Rectal smooth muscle tissue (tissue), 1 donor: ENCODE measurements around the gene OSBPL6.

Experiments
- H3K27ac ChIP-seq: one replicate; pipeline ENCODE4 v1.7.0; 2013; ENCODE audit warnings: low read depth, low read length, inconsistent platforms
- H3K27me3 ChIP-seq: one replicate; pipeline ENCODE4 v1.7.0; 2013; ENCODE audit warnings: low read length; ENCODE audit not compliant: control insufficient read depth, insufficient read depth
- H3K36me3 ChIP-seq: one replicate; pipeline ENCODE4 v1.7.0; 2013; ENCODE audit warnings: low read length; ENCODE audit not compliant: control insufficient read depth, insufficient read depth
- H3K4me1 ChIP-seq: one replicate; pipeline ENCODE4 v1.7.0; 2013; ENCODE audit warnings: low read length; ENCODE audit not compliant: control insufficient read depth, insufficient read depth
- H3K4me3 ChIP-seq: one replicate; pipeline ENCODE4 v1.7.0; 2013; ENCODE audit warnings: low read length
- H3K9ac ChIP-seq: one replicate; pipeline ENCODE4 v1.7.0; 2013; ENCODE audit warnings: low read length

OSBPL6 gene

DNA sequence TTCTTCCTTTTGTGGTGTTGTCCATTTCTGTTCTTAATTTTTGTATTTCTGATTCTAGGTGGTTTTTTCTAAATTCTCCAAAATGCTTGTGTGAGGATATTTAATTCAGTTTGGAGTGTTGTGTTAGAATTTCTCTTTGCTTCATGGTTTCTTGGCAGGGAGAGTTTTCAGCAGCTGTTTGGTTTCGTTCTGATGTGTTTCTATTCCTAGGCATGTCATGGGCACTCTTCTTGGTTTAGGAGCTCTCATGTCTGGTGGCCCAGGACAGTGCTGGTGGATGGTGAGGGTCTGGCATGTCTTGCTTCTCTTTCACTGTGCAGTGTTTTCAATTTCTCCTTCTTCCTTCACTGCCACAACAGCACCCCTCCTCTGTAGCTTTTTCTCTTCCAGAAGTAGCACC is 52.9 kb downstream of the OSBPL6 start:
- Histone ChIP-seq H3K36me3 (no peaks in the 10 kb centered on the region), H3K9ac (no peak overlapping the region), H3K27ac (no peak overlapping the region)

DNA sequence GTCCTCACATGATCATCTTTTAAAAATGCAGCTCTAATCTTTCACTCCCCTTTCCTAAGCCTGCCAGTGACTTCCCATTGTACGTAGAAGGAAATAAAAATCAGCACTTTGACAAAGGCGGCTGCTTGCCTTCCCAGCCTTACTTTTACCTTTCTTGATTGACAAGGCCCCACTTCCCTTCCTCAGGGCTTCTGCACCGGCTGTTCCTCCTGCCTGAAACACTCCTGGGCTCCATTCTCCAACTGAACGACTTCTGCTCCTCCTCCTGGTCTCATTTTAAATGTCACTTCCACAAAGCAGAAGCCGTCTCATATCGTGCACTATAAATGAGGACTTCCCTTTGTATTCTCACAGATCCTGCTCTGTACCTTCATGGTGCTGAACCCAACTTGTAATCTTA is 56.1 kb downstream of the OSBPL6 start:
- Histone ChIP-seq H3K9ac (no peak overlapping the region), H3K27ac (no peak overlapping the region), H3K36me3 (no peaks in the 10 kb centered on the region), H3K4me1 (no peaks in the 10 kb centered on the region), H3K4me3 (no peak overlapping the region), H3K27me3 (no peaks in the 10 kb centered on the region)

More for the DNA sequence above, 52.9 kb downstream of the OSBPL6 start:
- H3K27me3 ChIP-seq: no peaks in the 10 kb centered on the region
- H3K4me3 ChIP-seq: no peak overlapping the region
- no peaks in the 10 kb centered on the region for H3K4me1 ChIP-seq

DNA sequence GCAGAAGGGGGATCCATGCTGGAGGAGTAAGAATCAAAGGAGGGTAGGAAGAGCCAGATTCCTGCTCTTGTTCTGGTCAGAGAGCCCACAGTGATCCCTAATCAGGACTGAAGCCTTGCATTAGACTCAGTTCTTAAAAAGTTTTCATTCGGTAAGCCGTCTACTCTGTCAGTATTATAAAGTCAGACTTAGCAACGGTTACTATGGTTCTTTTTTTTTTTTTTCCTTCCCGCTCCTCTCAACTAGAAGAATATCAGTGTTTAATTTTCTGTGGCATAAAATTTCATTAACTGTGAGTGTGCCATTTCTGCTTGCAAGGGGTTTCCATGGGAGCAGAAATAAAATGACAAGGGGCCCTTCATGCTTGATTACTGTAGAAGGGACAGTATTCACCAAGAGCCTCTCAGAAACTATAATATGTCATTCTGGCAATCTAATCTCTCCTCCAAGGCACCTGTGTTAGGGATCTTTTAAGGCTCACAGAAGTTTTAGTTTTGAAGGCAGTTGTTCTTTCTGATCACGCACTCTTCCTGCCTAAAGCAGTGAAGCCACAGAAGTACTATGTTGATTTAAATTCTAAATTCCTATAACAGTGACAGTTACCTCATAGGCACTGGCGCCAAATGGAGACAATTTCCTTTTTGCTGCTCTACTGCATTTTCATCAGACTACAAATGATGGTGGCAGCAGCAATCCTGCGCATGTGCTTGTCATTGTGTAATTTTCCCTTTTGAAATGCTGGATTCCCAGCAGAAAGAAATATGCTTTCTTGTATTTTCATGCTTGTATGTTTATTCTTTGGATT is 57.0 kb downstream of the OSBPL6 start:
- Histone ChIP-seq H3K4me1 (no peaks in the 10 kb centered on the region), H3K27ac (no peak overlapping the region), H3K36me3 (no peaks in the 10 kb centered on the region), H3K4me3 (no peak overlapping the region), H3K27me3 (no peaks in the 10 kb centered on the region), H3K9ac (no peak overlapping the region)

DNA sequence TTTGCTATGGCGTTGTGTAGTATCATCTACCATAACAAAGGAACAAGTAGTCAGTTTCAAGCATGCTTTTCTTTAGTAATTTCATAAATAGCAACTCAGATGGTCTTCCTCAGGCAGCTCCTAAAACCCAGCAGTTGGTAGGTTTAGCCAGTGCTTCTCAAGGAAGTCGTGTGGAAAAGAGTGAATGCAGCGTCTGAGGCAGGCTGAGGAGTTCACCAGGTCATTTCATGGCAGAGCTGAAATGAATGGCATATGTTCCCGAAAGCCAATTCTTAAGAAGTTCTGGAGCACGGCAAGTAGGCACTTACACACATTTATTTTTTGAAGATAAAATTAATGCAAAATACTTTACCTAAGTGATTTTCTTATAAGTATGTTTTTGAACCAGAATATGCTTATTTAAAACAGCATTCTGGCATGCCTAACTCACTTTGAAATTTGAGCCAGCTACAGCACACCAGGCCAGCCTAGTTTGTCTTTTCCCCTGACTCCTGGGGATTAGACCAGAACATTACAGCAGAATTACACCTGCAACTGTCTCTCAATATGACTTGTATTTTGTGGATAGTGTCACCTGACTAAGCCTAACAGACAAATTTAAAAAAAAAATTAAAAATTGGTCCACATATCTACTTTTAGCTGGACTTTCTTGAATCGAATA is 62.2 kb downstream of the OSBPL6 start:
- Histone ChIP-seq H3K27me3 (no peaks in the 10 kb centered on the region), H3K9ac (no peak overlapping the region), H3K4me3 (no peak overlapping the region), H3K36me3 (no peaks in the 10 kb centered on the region), H3K27ac (no peak overlapping the region), H3K4me1 (no peaks in the 10 kb centered on the region)

DNA sequence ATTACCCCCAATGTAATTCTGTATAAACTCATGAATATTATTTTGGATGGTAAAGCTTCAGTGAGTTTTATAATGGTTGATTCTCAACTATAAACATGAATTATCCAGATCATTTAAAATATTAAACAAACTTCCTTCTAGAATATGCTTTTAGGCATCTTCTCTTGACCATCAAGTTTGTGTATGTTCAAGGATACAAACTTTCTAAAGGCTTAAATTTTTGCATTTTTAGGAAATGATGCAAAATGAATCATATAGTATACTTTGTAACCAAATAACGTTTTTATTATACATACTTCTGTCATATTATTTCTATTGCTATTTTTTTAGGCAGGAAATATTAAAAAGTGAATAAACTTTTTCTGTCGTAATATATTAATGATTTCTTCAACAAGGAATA is 62.8 kb downstream of the OSBPL6 start:
- Histone ChIP-seq H3K4me3 (no peak overlapping the region), H3K4me1 (no peaks in the 10 kb centered on the region), H3K36me3 (no peaks in the 10 kb centered on the region), H3K27me3 (no peaks in the 10 kb centered on the region), H3K9ac (no peak overlapping the region), H3K27ac (no peak overlapping the region)

DNA sequence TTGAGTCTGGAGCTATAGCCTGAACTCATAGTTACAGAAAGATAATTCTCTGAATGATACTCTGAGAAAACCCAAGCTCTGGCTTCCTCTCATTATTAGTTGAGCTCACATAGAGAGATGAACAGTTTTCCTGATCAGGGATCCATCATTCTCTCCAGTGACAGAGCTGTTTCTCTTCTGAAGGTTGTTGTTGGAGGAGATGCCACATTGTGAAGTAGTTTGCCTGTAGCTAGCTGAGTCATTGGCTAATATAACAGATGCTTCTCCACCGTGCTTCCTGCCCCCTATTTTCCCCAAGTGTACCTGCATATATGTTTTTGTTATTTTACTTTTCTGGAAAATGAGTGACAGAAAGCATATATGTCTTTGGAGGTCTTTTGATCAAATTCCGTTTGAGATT is 64.6 kb downstream of the OSBPL6 start:
- no peak overlapping the region for H3K9ac ChIP-seq
- no peaks in the 10 kb centered on the region for H3K36me3 ChIP-seq
- no peak overlapping the region for H3K4me3 ChIP-seq
- H3K27me3 ChIP-seq: no peaks in the 10 kb centered on the region
- H3K4me1 ChIP-seq: no peaks in the 10 kb centered on the region
- H3K27ac ChIP-seq: no peak overlapping the region

DNA sequence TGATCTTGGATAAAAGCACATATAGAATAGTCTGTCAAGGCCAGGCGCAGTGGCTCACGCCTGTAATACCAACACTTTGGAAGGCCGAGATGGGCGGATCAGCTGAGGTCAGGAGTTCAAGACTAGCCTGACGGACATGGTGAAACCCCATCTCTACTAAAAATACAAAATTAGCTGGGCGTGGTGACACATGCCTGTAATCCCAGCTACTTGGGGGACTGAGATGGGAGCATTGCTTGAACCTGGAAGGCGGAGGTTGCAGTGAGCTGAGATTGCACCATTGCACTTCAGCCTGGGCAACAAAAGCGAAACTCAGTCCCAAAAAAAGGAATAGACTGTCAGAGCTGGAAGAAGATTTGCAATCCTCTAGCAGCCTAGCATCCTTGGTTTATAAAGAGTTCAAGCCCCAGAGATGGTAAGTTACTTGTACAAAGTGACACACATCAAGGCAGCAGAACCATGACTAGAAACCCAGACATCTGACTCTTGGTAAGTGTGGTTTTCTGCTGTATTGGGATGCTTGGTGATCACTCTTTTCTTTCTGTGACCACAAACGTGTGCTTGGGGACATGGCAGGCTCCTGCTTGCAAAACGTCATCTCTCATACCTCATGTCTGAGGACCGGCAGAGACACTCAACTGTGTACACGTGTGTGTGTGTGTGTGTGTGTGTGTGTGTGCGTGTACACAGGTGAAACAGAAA is 69.0 kb downstream of the OSBPL6 start:
- no peak overlapping the region for H3K4me3 ChIP-seq

DNA sequence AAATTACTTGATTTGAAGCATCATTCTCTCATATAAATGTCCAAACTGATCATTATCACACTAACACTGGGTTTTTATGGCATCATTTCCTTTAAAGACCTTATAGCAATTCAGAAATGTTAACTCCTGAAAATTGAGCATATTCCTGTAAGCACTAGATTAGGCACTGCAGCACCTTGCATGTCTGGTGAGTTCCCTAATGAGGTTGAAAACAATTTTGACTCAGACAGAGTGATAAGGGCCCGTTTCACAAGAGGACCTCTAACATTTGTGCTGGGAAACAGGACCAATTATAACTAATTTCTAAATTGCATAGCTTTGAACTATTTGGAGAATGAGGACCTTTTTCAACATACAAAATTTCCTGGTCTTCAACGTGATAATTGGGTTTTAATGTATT is 69.9 kb downstream of the OSBPL6 start:
- no peak overlapping the region for H3K27ac ChIP-seq
- H3K4me1 ChIP-seq: no peaks in the 10 kb centered on the region
- no peaks in the 10 kb centered on the region for H3K27me3 ChIP-seq
- H3K9ac ChIP-seq: no peak overlapping the region
- no peaks in the 10 kb centered on the region for H3K36me3 ChIP-seq
- no peak overlapping the region for H3K4me3 ChIP-seq

More for the DNA sequence above, 69.0 kb downstream of the OSBPL6 start:
- no peaks in the 10 kb centered on the region for H3K27me3 ChIP-seq
- no peaks in the 10 kb centered on the region for H3K36me3 ChIP-seq
- no peak overlapping the region for H3K9ac ChIP-seq
- no peak overlapping the region for H3K27ac ChIP-seq
- H3K4me1 ChIP-seq: no peaks in the 10 kb centered on the region

DNA sequence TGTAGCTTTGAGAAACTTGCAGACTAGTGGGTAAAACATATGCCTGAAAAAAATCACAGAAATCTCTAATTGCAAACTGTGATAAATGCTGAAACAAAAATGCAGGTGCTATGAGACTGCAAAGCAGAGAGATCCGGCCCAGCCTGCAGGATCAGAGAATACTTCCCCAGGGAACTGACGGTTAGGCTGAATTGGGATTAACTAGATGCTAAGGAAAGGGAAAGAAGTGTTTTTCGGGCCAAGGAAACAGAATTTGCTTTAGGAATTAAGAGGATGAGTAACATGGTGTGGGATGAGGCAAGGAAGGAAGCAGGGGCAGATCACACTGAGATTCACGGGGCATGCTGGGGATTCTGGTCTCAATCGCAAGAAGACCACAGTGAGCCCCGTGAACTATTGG is 71.5 kb downstream of the OSBPL6 start:
- Histone ChIP-seq H3K4me1 (no peaks in the 10 kb centered on the region), H3K36me3 (no peaks in the 10 kb centered on the region), H3K9ac (no peak overlapping the region), H3K27me3 (no peaks in the 10 kb centered on the region), H3K27ac (no peak overlapping the region), H3K4me3 (no peak overlapping the region)

DNA sequence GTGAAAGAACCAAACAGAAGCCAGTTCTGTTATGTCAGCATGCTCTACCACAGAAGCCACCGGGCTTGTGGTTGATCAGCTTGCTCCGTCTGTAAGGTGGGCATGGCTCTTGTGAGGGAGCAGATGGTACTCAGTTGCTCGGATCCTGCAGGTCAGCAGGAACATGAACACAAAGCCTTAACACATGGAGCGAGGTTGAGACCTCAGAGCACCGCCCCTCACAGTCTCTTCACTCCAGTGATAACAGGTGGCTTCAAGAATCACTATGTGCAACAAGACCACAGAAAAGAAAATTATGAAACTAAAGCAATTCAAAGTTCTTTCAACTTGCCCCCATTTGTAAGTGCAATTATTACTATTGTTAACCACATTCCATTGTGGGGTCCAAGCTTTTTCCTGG is 72.1 kb downstream of the OSBPL6 start:
- no peaks in the 10 kb centered on the region for H3K36me3 ChIP-seq
- no peak overlapping the region for H3K9ac ChIP-seq
- no peak overlapping the region for H3K4me3 ChIP-seq
- H3K27me3 ChIP-seq: no peaks in the 10 kb centered on the region
- H3K4me1 ChIP-seq: no peaks in the 10 kb centered on the region
- no peak overlapping the region for H3K27ac ChIP-seq

DNA sequence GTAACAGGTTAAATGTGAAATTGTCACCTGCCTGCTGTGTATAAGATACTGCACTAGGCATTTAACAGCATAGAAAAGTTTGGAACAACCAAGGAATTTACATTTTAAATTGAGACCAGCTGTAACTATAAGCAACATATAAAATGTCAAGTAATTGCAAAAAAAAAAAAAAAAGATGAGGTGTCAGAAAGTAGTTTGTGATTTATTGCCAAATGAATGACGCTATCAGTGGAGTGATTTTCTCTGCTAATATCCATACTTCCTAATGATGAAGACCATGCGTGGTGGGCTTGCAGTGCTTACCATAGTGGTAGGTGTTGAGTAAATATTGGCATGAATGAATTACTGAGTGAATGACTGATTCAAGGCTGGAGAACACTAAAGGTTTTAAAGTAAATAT is 73.3 kb downstream of the OSBPL6 start:
- Histone ChIP-seq H3K27me3 (no peaks in the 10 kb centered on the region), H3K4me3 (no peak overlapping the region), H3K36me3 (no peaks in the 10 kb centered on the region), H3K27ac (no peak overlapping the region), H3K4me1 (peaks cover 3% of the 10 kb centered on the region), H3K9ac (no peak overlapping the region)

DNA sequence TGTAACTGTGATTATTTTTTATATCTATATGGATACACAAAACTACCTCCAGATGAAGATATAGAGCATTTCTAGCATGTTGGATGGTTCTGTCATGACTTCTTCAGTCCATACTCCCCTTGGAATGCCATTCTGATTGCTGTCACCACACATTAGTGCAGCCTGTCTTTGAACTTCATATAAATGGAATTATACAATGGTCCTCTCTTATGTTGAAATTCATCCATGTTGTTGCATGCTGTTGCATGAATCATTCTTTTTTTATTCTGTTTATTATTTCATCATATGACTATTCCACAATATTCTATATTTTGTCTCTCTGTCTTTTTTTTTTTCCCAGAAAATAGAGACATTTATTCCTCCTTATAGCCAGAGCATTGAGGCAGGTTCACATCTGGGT is 74.1 kb downstream of the OSBPL6 start:
- Histone ChIP-seq H3K4me3 (no peak overlapping the region), H3K27me3 (no peaks in the 10 kb centered on the region), H3K9ac (no peak overlapping the region), H3K27ac (no peak overlapping the region), H3K4me1 (peaks cover 3% of the 10 kb centered on the region), H3K36me3 (no peaks in the 10 kb centered on the region)
